ENCODE data around the gene PPP3R1.

PPP3R1 gene

DNA sequence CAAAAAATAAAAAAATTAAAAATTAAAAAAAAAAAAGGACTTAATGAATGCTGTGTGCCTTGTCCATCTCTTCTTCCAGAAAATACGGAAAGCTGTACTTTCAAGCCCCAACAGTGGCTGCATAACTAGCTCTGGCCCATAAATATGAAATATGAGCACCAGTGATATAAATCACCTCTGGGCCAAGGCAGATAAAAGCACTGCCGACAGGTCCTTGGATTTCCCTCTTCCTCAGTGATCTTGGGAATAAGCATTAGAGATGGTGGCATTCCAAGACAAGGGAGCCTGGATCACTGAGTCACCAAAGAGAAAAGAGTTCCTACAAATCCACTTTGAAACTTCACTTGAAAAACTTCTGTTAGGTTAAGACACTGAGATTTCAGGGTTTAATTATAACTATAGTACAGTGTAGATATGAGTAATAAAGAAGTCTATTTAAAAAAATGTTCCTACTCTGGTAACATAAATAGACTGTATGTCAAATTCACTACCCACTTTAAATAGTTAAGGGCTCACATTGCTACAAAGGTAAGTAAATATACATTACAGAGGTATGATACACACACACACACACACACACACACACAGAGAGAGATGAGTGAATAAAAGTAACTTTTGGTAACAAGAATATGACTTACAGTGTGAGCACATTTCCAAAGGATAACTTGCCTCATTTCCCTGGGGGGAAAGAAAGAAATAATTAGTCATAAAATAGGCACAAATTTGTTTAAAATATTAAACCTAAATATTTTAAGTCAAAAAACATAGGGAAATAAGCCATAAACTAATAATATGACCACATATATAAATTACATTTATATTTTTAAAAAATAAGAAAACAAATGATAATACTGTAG lies 35.6 kb downstream of the PPP3R1 start:
- Histone ChIP-seq H3K4me3 (ENCODE audit: low read depth, low read length) (no peak overlapping the region), H3K9me3 (no peaks in the 10 kb centered on the region), H3K4me1 (no peaks in the 10 kb centered on the region), H3K36me3 (no peaks in the 10 kb centered on the region; the same call in 1 of the 2 replicates), H3K27me3 (no peaks in the 10 kb centered on the region)
- no peak for DNase-seq
- TF ChIP-seq, protein P1, sequence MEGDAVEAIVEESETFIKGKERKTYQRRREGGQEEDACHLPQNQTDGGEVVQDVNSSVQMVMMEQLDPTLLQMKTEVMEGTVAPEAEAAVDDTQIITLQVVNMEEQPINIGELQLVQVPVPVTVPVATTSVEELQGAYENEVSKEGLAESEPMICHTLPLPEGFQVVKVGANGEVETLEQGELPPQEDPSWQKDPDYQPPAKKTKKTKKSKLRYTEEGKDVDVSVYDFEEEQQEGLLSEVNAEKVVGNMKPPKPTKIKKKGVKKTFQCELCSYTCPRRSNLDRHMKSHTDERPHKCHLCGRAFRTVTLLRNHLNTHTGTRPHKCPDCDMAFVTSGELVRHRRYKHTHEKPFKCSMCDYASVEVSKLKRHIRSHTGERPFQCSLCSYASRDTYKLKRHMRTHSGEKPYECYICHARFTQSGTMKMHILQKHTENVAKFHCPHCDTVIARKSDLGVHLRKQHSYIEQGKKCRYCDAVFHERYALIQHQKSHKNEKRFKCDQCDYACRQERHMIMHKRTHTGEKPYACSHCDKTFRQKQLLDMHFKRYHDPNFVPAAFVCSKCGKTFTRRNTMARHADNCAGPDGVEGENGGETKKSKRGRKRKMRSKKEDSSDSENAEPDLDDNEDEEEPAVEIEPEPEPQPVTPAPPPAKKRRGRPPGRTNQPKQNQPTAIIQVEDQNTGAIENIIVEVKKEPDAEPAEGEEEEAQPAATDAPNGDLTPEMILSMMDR (IDR thresholded peaks at IDR 0.05; ENCODE audit: low read depth, low read length), result no peak

DNA sequence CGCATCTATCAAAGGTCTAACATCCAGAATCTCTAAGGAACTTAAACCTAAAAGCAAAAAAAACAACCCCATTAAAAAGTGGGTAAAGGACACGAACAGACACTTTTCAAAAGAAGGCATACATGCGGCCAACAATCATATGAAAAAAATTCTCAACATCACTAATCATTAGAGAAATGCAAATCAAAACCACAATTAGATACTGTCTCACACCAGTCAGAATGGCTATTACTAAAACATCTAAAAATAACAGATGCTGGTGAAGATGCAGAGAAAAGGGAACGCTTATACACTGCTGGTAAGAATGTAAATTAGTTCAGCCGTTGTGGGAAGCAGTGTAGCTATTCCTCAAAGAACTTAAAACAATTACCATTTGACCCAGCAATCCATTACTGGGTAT lies 38.0 kb downstream of the PPP3R1 start:
- Histone ChIP-seq H3K4me1 (no peaks in the 10 kb centered on the region), H3K27me3 (no peaks in the 10 kb centered on the region), H3K36me3 (no peaks in the 10 kb centered on the region; the same call in 1 of the 2 replicates), H3K4me3 (ENCODE audit: low read depth, low read length) (no peak overlapping the region), H3K9me3 (no peaks in the 10 kb centered on the region)
- DNase-seq, result no peak
- TF ChIP-seq, protein P1 (IDR thresholded peaks at IDR 0.05; ENCODE audit: low read depth, low read length), result no peak

DNA sequence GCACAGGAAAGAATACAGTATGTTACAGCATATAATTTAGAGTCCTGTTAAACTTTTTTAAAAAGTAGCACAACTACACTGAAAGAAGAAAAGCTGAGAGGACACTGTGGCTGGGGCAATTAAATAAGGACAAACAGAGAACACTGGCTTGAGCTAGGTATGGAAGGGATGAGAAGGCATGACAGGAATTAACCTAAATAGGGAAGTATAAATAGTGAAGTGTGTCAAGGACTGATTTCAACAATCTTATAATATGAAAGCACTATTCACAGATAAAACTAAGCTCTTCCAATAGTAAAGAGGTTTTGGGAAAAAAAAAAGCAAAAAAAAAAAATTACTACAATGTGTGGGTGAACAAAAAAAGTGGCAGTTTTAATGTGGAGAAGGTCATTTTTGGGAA lies 45.5 kb downstream of the PPP3R1 start:
- TF ChIP-seq, protein P1 (IDR thresholded peaks at IDR 0.05; ENCODE audit: low read depth, low read length), result no peak
- 0 out of 2 replicates have a peak, but pooled peaks cover 4% of the 10 kb centered on the region for H3K4me1 ChIP-seq

DNA sequence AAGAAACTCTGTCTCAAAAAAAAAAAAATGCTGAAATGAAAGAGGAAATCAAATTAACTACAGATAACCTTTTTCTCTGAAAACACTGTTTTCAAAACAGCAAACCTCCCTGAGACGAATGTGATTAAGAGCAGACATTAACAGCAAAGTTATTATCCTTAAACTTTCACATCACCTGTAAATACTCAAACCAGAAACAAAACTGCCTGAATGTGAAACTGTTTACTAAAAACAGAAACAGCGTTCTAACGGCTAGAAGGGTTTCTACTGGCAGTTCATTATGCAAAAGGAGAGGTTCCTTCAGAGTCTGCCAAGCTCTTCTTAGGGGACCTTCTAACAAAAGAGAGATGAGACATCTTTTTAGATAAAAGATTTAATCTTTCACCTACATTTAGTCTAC lies 48.7 kb downstream of the PPP3R1 start:
- H3K27me3 ChIP-seq, result no peaks in the 10 kb centered on the region
- H3K4me3 ChIP-seq (ENCODE audit: low read depth, low read length), result no peak overlapping the region
- no peaks in the 10 kb centered on the region for H3K9me3 ChIP-seq
- TF ChIP-seq, protein P1 (IDR thresholded peaks at IDR 0.05; ENCODE audit: low read depth, low read length), result no peak
- H3K36me3 ChIP-seq, result no peaks in the 10 kb centered on the region
- no peak for DNase-seq
- H3K4me1 ChIP-seq, result 0 out of 2 replicates have a peak, but pooled peaks cover 4% of the 10 kb centered on the region

More for the DNA sequence above, 45.5 kb downstream of the PPP3R1 start:
- no peaks in the 10 kb centered on the region for H3K36me3 ChIP-seq
- no peak overlapping the region for H3K4me3 ChIP-seq (ENCODE audit: low read depth, low read length)
- H3K9me3 ChIP-seq, result no peaks in the 10 kb centered on the region
- H3K27me3 ChIP-seq, result no peaks in the 10 kb centered on the region
- no peak for DNase-seq

DNA sequence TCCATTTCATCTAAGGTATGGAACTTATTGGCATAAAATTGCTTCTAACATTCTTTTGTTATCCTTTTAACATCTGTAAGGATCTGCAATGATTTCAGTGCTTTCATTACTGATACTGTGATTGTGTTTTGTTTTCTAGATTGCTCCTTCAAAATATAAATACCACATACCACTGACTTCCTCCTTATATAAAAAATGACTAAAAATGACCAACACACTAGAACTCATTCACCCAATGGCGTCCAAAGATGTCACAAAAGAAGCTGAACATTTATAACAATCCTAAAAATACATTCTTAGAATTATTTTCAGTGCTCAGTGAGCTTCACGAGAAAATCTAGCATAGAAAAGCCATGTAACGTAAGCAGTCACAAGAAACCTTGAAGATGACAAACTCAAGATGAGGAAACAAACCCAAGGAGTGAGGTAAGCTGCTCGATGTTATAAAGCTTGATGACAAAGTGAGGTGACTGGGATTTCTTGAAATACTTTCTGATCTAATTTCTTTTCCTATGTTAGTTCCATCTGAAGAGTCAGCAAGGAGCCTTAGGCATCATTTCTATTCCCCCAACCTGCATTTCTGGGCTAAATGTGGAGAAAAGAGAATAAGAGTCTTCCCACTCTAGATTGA lies 52.1 kb downstream of the PPP3R1 start:
- Histone ChIP-seq H3K27me3 (no peaks in the 10 kb centered on the region), H3K9me3 (no peaks in the 10 kb centered on the region), H3K36me3 (no peaks in the 10 kb centered on the region), H3K4me1 (0 out of 2 replicates have a peak, but pooled peaks cover 4% of the 10 kb centered on the region), H3K4me3 (ENCODE audit: low read depth, low read length) (no peak overlapping the region)
- TF ChIP-seq, protein P1 (IDR thresholded peaks at IDR 0.05; ENCODE audit: low read depth, low read length), result no peak
- DNase-seq, result no peak
